ENCODE results near the gene BEST4. TPM values are rescaled to one million over a fixed set of nuclear protein-coding genes. Genes with fewer than 3 reads are reported as not detected.
A peak's percentile ranks its signal among the peaks of the same experiment; 100 is the strongest.

BEST4 gene
- total and polyA plus RNA-seq, 2 of the 4 experiments (the other 2 are of a cell fraction): 0.07 TPM; not detected in 1

- H3K27me3 ChIP-seq (ENCODE audit: control insufficient read depth, insufficient read depth, low read length): no peaks in the 10 kb centered on the region
- intact Hi-C loops (cut with micrococcal nuclease): no loop called here
- H3K4me2 ChIP-seq (ENCODE audit: low read depth, low read length): no peak overlapping the region
- H3K56ac ChIP-seq (ENCODE audit: extremely low read depth, insufficient read depth, low read length): no peak overlapping the region
- ATAC-seq (ENCODE audit: low read depth) (no peak), DNase-seq (no peak)
- H3K23ac ChIP-seq (ENCODE audit: low read depth, low read length): no peak overlapping the region
- H2AK9ac ChIP-seq (replicated peaks; ENCODE audit: low read depth, low read length, poor library complexity): peak overlapping the region; percentile 42
- no peak overlapping the region for H3K9ac ChIP-seq (ENCODE audit: low read depth, low read length)
- POLR2A ChIA-PET (ENCODE audit: unreplicated experiment): no interaction called here
- H3K4me3 ChIP-seq (ENCODE audit: insufficient read depth, low read depth, low read length): no peak overlapping the region
- H3K4me1 ChIP-seq (ENCODE audit: control insufficient read depth, insufficient read depth, low read length): no peaks in the 10 kb centered on the region
- no peak overlapping the region for H4K8ac ChIP-seq (ENCODE audit: low read depth in 2 of 2, low read length in 2 of 2)
- H3K36me3 ChIP-seq (ENCODE audit: control insufficient read depth, insufficient read depth, low read length): no peaks in the 10 kb centered on the region
- no peaks in the 10 kb centered on the region for H3K9me1 ChIP-seq (ENCODE audit: insufficient read depth, low read length)
- no peak overlapping the region for H3K18ac ChIP-seq (ENCODE audit: low read depth, low read length)
- H3K14ac ChIP-seq (replicated peaks; ENCODE audit: low read depth, low read length): no peak overlapping the region
- no peak overlapping the region for H3K4ac ChIP-seq (ENCODE audit: low read depth, low read length)
- no peaks in the 10 kb centered on the region for H3K79me1 ChIP-seq (ENCODE audit: low read depth in 1 of 2, low read length in 2 of 2)
- CTCF ChIA-PET: interaction anchor here (1.6 kb wide), 1 partner anchor 19 kb away, joined by 3 read pairs; the partner anchor contains the start of gene BTBD19
- H2AK5ac ChIP-seq (ENCODE audit: low read depth, low read length): no peak overlapping the region
- no peaks in the 10 kb centered on the region for H4K20me1 ChIP-seq (ENCODE audit: insufficient read depth, low read length)
- H2BK15ac ChIP-seq (ENCODE audit: low read depth, low read length): no peak overlapping the region
- H3K27ac ChIP-seq (ENCODE audit: insufficient read depth, low read length): no peak overlapping the region
- H3K9me3 ChIP-seq (ENCODE audit: control insufficient read depth, insufficient read depth, low read length): no peaks in the 10 kb centered on the region
- no peak overlapping the region for H4K91ac ChIP-seq (ENCODE audit: insufficient read depth, low read depth, low read length)
- TF ChIP-seq MXI1 (IDR thresholded peaks at IDR 0.05; ENCODE audit: borderline replicate concordance, low read depth, low read length): no peak
- no peak for TF ChIP-seq ELK1 (IDR thresholded peaks at IDR 0.05; ENCODE audit: borderline replicate concordance, low read depth, low read length)
- TF ChIP-seq FOS (IDR thresholded peaks at IDR 0.05; ENCODE audit: low read depth, low read length): no peak
- H2BK5ac ChIP-seq (ENCODE audit: low read depth, low read length, poor library complexity, severe bottlenecking): no peak overlapping the region
- no peak overlapping the region for H2BK120ac ChIP-seq (ENCODE audit: low read depth, low read length)
- no peak overlapping the region for H2AFZ ChIP-seq (replicated peaks; ENCODE audit: low read length, poor library complexity)
- WGBS, 2 experiments (ENCODE audit: extremely low coverage in 2 of 2, insufficient read length in 1 of 2): 95% methylated on average over 17 of the region's 28 CpGs; no CpG with 5 or more reads in 1 of the 2 experiments
- H4K5ac ChIP-seq (ENCODE audit: low read depth, low read length): no peak overlapping the region
- dilution Hi-C loops (cut with HindIII; ENCODE audit: low sequenced_read_pairs, unreplicated experiment): no loop called here
- in situ Hi-C loops (cut with MboI; ENCODE audit: low sequenced_read_pairs): no loop called here
- H2BK20ac ChIP-seq (ENCODE audit: low read depth, low read length): no peak overlapping the region
- BruUV-seq (replicated peaks): no TSS peak
These were observed 39.4 kb upstream of the BEST4 start for GRCh38 chr1:44827197-44828002.
